ENCODE measurements around the gene PTPN18.

PTPN18 gene

DNA sequence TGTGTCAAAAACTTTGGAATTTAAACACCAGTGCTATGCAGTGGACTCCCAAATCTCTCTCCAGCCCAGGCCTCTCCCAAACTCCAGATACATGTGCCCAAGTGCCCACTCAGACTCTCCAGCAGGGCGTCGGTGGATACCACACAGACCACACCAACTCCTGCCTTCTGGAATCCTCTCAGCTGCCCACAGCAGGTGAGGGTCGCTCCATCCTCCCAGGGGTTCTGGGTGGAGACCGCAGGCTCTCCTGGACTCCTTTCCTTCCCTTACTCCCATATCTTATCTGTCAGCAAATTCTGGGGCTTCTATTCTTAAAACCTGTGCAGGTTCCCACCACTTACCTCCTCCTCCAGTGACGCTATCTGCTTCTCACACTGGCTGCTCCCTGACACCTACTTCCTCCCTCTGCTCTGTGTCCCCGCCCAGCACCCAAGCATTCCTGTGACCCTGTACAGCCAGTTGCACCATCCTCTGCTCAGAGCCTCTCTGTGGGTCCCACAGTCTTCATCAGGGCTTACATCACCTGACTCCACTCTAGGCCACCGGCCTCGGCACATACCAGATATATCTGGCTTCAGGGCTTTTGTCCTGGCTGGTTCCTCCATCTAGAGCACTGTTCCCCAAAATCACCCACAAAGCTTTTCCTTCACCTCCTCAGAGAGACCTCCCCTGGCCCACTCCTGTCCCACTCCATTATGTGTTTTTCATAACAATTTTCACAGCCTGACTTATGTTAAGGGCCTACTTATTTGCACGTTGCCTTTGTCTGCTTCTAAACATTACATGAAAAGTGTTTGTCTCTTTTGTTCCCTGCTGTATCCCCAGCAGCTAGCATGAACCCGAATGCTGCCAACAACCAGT is 15.7 kb upstream of the PTPN18 start:
- no peak for DNase-seq (ENCODE audit: low spot score)

DNA sequence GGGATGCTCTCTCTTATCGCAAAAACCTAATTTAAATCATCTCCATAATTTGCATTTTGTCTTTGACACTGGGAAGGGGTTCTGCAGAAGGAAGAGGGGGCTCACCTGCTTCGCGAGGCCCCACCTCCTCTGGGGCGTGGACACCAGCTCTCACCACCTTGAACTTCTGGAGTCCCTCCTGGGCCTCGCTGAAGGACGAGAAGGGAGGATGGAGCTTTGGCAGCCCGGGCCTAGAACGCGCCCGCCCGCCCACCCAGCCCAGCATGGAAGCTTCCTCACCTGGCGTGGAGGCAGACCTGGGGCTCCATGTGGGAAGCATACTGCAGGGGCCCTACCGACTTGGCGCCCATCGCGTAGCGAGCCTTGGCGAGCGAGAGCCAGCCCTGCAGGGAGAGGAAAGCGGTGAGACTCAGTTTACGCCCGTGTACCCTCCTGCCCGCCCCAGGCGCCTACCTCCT is 14.3 kb upstream of the PTPN18 start:
- DNase-seq (ENCODE audit: low spot score), result no peak

- DNase-seq (ENCODE audit: low spot score), result peak; percentile 99
Measured at GRCh38 chr2:130342020-130342532, 13.8 kb upstream of the PTPN18 start.

- peak; percentile 100 for DNase-seq (ENCODE audit: low spot score)
Measured at GRCh38 chr2:130342533-130343275, 13.2 kb upstream of the PTPN18 start, which contains the start of gene IMP4. Gene IMP4, plus strand, starts transcription at chr2:130342897. Its CDS starts 36 bp downstream, at chr2:130342933.

- DNase-seq (ENCODE audit: low spot score), result no peak
Measured at GRCh38 chr2:130344578-130344977, 11.3 kb upstream of the PTPN18 start.

DNA sequence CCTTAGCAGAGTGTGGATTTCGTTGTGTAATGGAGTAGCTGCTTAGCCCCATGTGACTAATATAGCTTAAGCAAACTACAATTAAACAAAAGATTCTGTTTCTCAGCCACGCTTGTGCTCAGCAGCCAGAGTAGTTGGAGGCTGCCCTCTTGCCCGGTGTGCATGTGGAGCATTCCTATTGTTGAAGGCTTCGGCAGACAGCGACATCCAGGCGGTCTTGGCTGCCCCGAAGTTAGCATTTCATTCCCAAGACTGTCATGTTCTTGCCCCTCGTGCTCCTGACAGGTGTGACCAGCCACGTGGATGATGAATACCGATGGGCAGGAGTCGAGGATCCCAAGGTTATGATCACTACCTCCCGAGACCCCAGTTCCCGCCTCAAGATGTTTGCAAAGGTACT is 10.8 kb upstream of the PTPN18 start:
- DNase-seq (ENCODE audit: low spot score), result no peak

DNA sequence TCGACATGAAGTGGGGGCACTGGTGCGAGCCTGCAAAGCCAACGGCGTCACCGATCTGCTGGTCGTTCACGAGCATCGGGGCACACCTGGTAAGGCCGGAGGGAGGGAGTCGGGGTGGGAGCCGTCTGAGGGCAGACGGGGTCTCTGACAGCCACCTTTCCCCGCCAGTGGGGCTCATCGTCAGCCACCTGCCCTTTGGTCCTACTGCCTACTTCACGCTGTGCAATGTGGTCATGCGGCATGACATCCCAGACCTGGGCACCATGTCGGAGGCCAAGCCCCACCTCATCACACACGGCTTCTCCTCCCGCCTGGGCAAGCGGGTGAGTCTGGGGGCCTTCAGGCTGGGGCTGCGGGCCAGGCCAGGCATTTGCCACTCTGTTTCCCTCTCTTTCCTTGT is 10.2 kb upstream of the PTPN18 start:
- no peak for DNase-seq (ENCODE audit: low spot score)

GRCh38 chr2:130346041-130346740 is 9.7 kb upstream of the PTPN18 start:
- no peak for DNase-seq (ENCODE audit: low spot score)

DNA sequence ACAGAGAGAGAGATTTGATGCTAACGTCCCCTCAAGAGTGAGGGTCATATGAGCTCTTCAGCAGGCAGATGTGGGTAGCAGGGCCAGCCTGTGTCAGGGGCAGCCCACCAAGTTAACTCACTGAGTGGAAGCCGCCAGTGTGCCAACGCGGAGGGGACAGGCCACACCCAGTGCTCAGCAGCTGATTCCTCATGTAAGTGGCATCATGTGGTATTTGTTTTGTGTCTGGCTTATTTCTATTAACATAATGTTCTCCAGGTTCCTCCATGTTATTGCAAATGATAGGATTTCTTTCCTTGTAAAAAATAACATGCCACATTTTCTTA is 9.2 kb upstream of the PTPN18 start:
- DNase-seq (ENCODE audit: low spot score), result no peak

GRCh38 chr2:130347220-130347925 is 8.5 kb upstream of the PTPN18 start:
- no peak for DNase-seq (ENCODE audit: low spot score)

GRCh38 chr2:130349174-130349573 is 6.7 kb upstream of the PTPN18 start:
- DNase-seq (ENCODE audit: low spot score), result no peak

GRCh38 chr2:130351711-130352110 is 4.1 kb upstream of the PTPN18 start:
- no peak for DNase-seq (ENCODE audit: low spot score)

GRCh38 chr2:130352237-130352636 is 3.6 kb upstream of the PTPN18 start:
- no peak for DNase-seq (ENCODE audit: low spot score)

- DNase-seq (ENCODE audit: low spot score), result no peak
Measured at GRCh38 chr2:130353291-130354138, 2.3 kb upstream of the PTPN18 start.

DNA sequence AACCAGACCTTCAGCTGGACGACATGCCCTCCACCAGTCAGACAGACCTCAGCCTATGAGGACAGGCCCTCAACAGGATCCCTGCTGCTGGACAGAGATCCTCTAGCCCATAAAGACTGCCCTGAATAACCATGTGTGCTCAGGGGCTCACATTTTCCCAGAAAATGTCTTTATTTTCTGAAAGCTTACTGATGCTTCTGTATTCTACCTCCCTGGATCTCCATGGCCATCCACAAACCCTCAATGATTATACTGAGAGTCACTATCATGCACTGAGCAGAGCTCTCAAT is 1.8 kb upstream of the PTPN18 start:
- no peak for DNase-seq (ENCODE audit: low spot score)

DNA sequence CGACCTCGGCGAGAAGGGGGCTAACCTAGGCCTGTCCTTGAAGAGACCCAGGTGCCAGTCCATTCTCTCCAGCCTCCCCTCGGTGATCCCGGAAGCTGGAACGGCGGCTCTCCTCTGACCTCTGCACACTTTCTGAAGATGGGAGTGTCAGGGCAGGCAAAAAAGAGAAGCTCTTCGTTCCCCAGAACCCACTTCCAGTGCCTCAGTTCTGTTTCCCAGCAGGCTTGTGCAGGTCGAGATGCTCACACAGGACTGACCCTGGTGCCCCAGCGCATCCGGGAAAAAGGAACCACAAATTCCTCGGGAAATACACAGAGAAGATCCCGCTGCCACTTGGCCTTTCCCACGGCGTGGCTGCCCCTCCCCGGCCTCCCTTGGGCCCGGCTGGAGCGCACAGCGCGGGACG is 681 bp upstream of the PTPN18 start:
- peak; percentile 16 for DNase-seq (ENCODE audit: low spot score)

DNA sequence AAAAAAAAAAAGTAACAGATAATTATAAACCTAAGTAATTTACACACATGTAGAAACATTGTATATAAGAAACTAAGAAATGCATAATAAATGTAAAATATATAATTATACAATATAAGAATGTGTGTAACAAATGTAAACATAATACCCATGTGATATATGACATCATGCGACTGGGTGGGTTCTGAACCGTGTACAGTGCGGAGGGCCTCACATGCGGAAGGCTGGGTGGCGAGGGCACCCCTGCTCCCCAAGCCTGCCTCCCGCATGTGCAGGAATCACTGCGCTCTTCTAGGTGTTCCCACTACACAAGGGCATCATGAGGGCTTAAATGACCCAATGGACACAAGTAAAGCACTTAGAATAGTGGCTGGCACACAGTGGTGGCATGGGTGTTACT is 2.0 kb downstream of the PTPN18 start:
- DNase-seq (ENCODE audit: low spot score), result no peak

DNA sequence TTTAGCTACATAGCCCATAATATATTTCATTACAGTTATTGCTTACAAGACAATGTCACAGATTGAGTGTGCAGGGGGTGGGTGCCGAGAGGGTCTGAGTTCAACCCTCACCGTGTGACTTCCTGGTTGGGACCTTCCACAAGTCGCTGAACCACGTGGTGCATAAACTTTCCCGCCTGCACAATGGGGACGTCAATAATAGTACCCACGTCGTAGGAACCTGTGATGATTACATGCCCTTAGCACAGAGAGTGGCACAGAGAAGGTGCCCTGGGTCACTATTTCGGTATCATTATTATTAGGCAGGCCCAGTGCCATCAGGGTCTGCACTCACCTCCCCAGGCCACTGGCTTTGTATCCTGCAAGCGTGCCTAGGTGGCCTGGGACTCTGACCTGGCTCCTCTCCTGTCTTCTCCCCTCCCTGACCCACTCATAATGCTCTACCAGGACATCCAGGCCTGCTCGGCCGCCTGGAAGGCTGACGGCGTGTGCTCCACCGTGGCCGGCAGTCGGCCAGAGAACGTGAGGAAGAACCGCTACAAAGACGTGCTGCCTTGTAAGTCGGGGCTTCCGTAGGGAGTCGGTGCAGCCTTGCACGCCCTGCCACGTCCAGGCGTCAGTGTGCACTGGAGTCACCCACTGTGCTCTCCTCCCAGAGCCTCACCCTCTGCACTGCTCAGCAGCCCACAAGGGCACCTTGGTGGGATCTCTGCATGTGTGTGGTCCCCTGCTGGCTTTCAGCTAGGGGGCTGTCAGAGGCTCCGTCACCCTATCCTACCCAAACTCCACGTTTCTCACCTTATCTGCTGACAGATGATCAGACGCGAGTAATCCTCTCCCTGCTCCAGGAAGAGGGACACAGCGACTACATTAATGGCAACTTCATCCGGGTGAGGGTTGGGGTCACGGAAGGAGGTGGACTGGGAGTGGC is 2.8 kb downstream of the PTPN18 start:
- DNase-seq (ENCODE audit: low spot score), result no peak

DNA sequence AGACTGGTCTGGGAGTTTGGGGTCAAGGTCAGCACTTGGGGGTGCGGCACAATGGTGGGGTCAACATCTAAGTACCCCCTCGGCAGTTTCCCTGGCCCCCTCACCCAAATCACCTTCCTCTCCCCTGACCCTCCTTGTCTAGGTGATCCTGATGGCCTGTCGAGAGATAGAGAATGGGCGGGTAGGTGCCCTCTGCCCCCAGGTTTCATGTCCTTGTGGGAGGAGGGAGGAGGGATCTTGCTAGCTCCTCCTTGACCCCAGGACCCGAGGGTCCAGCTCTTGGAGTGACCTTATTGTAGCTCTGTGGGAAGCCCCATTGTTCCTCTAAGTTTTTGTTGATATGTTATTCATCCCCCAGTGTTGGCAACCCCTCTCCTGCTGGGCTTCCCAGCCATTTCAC is 3.6 kb downstream of the PTPN18 start:
- no peak for DNase-seq (ENCODE audit: low spot score)

GRCh38 chr2:130363479-130363878 is 7.6 kb downstream of the PTPN18 start:
- no peak for DNase-seq (ENCODE audit: low spot score)
